ENCODE data around the gene MAB21L4. TPM values are rescaled to one million over a fixed set of nuclear protein-coding genes. Genes with fewer than 3 reads are reported as not detected.
A peak's percentile ranks its signal among the peaks of the same experiment; 100 is the strongest.

The MAB21L4 gene
- total RNA-seq, 2 experiments from 2014 or later = not detected

DNA sequence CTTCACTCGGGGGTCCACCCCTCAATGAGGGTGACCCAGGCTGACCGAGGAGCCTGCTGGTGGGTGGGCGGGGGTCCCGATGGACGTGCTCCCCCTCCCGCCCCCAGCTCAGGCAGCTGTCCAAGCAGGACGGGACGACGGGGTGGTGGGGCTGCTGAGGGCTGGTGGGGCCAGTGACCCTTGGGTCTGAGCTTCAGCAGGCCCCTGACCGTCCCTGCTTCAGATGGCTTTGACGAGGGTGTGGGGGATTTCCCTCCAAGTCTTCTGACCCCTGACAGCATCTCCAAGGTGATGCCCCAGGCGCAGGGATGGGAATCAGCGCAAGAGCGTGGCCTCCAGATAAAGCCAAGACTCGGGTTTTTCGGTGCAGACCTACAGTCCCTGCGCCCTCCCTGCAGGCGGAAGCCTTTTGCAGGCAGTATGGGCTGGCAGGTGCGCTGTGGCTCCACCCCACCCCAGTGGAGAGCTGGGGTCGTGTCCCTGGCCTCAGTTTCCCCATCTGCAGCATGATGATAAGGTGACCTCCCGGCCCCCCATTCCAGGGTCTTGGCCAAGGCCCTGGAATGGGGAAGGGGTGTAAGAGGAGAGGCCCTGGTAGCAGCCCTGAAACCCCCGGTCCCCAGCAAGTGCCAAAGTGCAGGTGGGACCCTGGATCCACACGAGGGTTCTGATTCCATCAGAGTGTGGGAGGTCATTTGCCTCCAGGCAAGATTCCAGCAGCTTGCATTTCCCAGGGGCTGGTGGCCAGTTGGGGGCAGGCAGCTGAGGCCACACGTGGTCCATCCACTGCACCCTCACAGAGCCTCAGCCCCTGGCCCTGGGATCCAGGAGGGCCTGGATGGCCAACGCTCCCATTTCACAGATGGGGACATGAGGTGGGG is 18.9 kb upstream of the MAB21L4 start:
- intact Hi-C loops (cut with micrococcal nuclease) = no loop called here
- no peak overlapping the region for H3K4me3 Mint-ChIP-seq
- peaks cover 9% of the 10 kb centered on the region for H3K27me3 Mint-ChIP-seq
- no peak for DNase-seq
- no peaks in the 10 kb centered on the region for H3K9me3 Mint-ChIP-seq
- H3K36me3 Mint-ChIP-seq (ENCODE audit: low read depth) = no peaks in the 10 kb centered on the region
- no peaks in the 10 kb centered on the region for H3K4me1 Mint-ChIP-seq (ENCODE audit: low read depth)
- no peak overlapping the region for H3K27ac Mint-ChIP-seq
- peak; percentile 10 for ATAC-seq
- ChIA-PET CTCF (interaction anchor here (0.6 to 1.5 kb wide), 16 partner anchors 8 to 292 kb away, joined by 3 to 7 read pairs (median 4); partner anchors contain the start of gene PPP1R7), POLR2A (no interaction called here)
- TF ChIP-seq, protein P1, sequence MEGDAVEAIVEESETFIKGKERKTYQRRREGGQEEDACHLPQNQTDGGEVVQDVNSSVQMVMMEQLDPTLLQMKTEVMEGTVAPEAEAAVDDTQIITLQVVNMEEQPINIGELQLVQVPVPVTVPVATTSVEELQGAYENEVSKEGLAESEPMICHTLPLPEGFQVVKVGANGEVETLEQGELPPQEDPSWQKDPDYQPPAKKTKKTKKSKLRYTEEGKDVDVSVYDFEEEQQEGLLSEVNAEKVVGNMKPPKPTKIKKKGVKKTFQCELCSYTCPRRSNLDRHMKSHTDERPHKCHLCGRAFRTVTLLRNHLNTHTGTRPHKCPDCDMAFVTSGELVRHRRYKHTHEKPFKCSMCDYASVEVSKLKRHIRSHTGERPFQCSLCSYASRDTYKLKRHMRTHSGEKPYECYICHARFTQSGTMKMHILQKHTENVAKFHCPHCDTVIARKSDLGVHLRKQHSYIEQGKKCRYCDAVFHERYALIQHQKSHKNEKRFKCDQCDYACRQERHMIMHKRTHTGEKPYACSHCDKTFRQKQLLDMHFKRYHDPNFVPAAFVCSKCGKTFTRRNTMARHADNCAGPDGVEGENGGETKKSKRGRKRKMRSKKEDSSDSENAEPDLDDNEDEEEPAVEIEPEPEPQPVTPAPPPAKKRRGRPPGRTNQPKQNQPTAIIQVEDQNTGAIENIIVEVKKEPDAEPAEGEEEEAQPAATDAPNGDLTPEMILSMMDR (IDR thresholded peaks at IDR 0.05) = peak; percentile 59

DNA sequence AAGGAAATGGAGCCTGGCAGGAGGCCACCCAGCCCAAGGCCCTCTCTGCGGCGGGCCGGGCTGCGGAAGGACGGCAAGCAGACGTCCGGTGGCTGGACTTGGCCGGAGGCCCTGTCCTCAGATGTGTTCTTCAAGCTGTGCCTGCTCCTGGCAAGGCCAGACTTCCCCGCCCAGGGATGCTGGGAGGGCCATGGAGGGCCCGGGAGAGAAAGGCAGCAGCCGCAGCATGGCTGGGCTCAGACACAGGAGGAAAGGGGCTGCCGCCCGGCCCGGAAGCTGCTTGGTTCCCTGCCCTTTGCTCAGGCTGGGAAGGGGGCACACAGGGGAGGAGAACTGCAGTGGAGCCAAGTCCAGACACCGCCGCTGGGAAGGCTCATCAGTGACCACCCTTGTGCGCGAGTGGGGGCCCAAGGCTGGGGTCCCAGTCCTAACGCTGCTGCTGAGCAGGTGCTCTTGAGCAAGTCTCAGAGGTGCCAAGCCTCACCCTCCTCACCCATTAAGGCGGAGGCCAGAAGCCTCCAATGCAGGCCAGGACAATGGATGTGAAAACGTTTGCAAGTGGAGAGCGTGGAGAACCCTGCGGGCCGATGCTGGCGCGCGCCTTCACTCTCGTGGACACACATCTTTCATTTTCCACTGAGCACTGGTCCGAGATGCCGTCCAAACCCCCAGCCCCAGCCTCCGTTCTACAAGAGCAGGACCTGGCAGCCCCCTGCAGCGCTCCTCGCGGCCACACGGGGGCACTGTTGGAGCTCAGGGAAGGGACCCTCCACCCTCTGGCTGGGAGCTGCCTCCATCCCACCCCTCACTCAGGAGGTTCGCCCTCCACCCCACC is 18.1 kb upstream of the MAB21L4 start:
- POLR2A ChIA-PET = no interaction called here
- no peaks in the 10 kb centered on the region for H3K36me3 Mint-ChIP-seq (ENCODE audit: low read depth)
- H3K4me3 Mint-ChIP-seq = no peak overlapping the region
- ATAC-seq (peak; percentile 85), DNase-seq (peak; percentile 74)
- H3K27me3 Mint-ChIP-seq = peaks cover 9% of the 10 kb centered on the region
- TF ChIP-seq, protein P1 (IDR thresholded peaks at IDR 0.05) = peak; percentile 95
- no peak overlapping the region for H3K27ac Mint-ChIP-seq
- CTCF ChIA-PET = interaction anchor here (0.6 to 1.5 kb wide), 18 partner anchors 9 to 328 kb away, joined by 3 to 7 read pairs (median 4); partner anchors contain the start of genes CAPN10 and PPP1R7
- intact Hi-C loops (cut with micrococcal nuclease) = no loop called here
- H3K4me1 Mint-ChIP-seq (ENCODE audit: low read depth) = no peaks in the 10 kb centered on the region
- no peaks in the 10 kb centered on the region for H3K9me3 Mint-ChIP-seq

DNA sequence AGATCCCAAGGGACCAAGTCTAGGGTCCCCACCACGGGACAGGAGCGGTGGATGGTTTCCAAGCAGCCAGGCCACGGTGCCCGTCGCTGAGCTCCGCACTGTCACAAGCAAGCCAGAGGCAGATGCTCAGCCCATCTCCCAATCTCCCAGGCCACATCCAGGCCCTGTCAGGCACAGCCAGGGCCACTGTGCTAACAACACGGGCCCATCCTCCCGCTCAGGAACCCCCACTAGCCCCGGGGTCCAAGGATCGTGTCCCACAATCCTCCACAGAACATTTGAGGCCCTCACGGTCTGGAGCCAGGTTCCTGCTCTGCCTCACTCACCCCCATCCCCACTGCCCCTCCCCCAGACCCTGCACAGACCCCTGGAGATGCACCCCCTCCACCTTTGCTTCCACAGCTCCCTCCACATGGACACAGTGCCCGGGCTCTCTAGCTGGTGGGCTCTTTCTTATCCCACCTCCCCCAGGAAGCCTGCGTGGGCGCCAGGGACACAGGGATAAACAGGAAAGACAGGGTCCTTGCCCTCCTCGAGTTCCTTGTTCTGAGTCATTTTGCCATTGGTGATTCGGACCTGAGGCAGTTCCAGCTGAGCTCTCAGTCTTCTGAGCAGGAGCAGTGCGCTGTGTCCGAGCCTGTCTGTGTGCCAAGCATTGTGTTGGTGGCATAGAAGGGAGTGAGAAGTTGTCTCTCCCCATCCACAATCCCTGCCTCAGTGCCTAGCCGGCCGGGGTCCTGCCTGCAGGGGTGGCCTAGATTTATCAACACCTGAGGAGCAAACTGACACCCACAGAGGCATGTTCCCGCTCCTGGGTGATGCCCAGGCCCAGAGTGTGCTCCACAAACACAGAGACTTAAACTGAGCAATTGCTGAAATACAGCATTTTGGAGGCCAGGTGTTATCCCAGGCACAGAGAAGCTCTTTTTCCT is 17.2 kb upstream of the MAB21L4 start:
- intact Hi-C loops (cut with micrococcal nuclease) = no loop called here
- H3K9me3 Mint-ChIP-seq = no peaks in the 10 kb centered on the region
- CTCF ChIA-PET = interaction anchor here (0.8 to 1.5 kb wide), 7 partner anchors 19 to 327 kb away, joined by 3 to 7 read pairs (median 3); partner anchors contain the start of gene CAPN10
- POLR2A ChIA-PET = no interaction called here
- H3K4me3 Mint-ChIP-seq = no peak overlapping the region
- TF ChIP-seq, protein P1 (IDR thresholded peaks at IDR 0.05) = no peak
- H3K27me3 Mint-ChIP-seq = peaks cover 9% of the 10 kb centered on the region
- DNase-seq (no peak), ATAC-seq (no peak)
- H3K4me1 Mint-ChIP-seq (ENCODE audit: low read depth) = no peaks in the 10 kb centered on the region
- no peaks in the 10 kb centered on the region for H3K36me3 Mint-ChIP-seq (ENCODE audit: low read depth)
- H3K27ac Mint-ChIP-seq = no peak overlapping the region

DNA sequence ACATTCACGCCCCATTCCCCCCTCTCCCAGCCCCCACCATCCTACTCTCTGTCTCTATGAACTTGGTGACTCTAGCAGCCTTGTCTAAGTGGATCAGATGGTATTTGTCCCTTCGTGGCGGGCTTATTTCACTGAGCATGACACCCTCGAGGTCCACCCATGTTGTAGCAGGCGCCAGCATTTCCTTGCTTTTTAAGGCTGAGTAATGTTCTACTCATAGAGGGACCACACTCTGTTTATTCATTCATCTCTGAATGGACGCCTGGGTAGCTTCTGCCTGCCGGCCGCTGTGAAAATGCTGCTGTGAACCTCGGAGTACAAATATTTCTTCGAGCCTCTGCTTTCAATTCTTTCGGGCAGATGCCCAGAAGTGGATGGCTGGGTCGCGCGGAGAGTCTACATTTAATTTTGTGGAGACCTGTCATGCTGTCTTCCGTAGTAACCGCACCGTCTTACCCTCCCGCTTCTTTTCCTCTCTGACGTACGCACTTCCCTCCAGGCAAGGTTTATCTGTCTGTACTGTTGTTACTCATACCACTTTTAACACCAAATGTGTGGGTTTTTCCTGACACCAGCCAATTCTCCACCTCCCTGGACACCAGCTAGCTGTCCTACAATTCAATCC is 15.8 kb upstream of the MAB21L4 start:
- Mint-ChIP-seq H3K27ac (no peak overlapping the region), H3K27me3 (peaks cover 9% of the 10 kb centered on the region), H3K4me1 (ENCODE audit: low read depth) (no peaks in the 10 kb centered on the region), H3K36me3 (ENCODE audit: low read depth) (no peaks in the 10 kb centered on the region), H3K9me3 (no peaks in the 10 kb centered on the region), H3K4me3 (no peak overlapping the region)
- no peak for DNase-seq
- POLR2A ChIA-PET = no interaction called here
- intact Hi-C loops (cut with micrococcal nuclease) = no loop called here
- ATAC-seq = no peak
- TF ChIP-seq, protein P1 (IDR thresholded peaks at IDR 0.05) = no peak
- CTCF ChIA-PET = interaction anchor here (0.7 kb wide), 1 partner anchor 60 kb away, joined by 3 read pairs; no protein-coding TSS in a partner anchor
